ENCODE measurements around the gene CAPZB. TPM values are rescaled to one million over a fixed set of nuclear protein-coding genes. Genes with fewer than 3 reads are reported as not detected.

Gene CAPZB
- total RNA-seq, 4 donors from 2014 or later: 84.2 to 119 (median 102) TPM

DNA sequence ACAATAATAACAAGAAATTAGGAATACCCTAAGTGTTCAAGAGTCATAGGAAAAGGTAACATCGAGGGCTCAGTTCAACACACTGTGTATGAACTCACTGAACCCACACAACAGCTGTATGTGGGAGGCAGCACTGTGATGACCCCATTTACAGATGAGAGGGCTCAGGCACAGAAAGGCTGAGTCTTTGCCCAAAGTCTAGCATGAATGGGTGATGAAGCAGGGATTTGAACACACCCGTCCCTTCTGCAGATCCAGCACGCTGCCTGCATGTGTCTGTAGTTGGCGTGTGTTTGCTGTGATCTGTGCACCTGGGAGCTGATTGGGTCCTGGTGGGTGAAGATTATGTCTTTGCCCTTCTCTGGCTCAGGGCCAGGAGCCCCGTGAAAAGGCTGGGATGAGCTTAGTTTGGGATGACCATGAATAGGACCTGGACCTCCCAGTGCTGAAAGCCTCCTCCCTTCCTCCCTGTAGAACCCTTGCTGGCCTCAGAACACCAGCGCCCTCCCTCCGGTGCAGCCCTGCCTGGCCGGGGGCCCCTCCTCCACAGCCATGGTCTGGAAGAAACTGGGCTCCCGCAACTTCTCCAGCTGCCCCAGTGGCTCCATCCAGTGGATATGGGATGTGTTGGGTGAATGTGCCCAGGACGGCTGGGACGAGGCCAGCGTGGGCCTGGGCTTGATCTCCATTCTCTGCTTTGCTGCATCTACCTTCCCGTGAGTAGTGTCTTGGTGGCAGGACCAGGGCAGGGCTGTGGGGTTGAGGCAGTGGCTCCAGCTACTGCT lies 168.0 kb downstream of the CAPZB start:
- TF ChIP-seq, protein P1, sequence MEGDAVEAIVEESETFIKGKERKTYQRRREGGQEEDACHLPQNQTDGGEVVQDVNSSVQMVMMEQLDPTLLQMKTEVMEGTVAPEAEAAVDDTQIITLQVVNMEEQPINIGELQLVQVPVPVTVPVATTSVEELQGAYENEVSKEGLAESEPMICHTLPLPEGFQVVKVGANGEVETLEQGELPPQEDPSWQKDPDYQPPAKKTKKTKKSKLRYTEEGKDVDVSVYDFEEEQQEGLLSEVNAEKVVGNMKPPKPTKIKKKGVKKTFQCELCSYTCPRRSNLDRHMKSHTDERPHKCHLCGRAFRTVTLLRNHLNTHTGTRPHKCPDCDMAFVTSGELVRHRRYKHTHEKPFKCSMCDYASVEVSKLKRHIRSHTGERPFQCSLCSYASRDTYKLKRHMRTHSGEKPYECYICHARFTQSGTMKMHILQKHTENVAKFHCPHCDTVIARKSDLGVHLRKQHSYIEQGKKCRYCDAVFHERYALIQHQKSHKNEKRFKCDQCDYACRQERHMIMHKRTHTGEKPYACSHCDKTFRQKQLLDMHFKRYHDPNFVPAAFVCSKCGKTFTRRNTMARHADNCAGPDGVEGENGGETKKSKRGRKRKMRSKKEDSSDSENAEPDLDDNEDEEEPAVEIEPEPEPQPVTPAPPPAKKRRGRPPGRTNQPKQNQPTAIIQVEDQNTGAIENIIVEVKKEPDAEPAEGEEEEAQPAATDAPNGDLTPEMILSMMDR (IDR thresholded peaks at IDR 0.05; ENCODE audit: low read depth): no peak

DNA sequence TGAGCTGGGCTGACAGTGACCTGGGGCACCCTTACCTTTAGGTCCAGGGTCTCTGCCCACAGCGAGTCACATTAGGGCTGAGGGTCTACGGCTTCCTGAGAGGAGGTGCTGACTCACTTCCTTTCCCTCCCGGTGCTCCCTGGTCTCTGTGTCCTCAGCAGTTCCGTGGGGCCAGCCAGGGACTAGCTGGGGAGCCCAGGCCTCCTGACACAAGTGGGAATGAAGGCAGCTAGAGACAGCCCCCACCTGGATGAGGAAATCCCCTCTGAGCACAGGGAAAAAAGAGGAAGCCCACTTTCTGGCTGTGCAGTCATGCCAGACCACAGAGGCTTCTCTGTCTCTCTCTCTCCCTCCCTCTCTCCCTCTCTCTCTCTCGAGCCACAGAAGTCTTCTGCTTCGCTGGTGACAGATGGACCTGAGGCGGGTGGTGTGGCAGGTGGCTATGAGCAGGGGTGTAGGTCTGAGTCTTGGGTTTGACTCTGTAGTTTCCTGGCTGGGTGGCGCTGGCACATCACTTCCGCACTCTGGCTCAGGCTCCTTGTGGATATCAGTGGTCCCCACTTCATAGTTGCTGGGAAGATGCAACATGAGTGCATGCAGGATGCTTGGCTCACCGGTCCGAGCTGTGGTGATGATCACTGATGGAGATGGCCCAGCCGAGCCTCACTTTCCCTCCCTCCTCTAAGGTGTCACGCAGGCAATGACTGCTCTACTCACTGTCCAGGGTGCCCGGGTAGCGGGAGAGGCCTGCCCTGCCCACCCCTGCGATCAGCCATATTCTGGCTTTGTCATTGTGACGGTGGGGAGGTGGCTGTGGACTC lies 169.8 kb downstream of the CAPZB start:
- TF ChIP-seq, protein P1 (IDR thresholded peaks at IDR 0.05; ENCODE audit: low read depth): no peak

DNA sequence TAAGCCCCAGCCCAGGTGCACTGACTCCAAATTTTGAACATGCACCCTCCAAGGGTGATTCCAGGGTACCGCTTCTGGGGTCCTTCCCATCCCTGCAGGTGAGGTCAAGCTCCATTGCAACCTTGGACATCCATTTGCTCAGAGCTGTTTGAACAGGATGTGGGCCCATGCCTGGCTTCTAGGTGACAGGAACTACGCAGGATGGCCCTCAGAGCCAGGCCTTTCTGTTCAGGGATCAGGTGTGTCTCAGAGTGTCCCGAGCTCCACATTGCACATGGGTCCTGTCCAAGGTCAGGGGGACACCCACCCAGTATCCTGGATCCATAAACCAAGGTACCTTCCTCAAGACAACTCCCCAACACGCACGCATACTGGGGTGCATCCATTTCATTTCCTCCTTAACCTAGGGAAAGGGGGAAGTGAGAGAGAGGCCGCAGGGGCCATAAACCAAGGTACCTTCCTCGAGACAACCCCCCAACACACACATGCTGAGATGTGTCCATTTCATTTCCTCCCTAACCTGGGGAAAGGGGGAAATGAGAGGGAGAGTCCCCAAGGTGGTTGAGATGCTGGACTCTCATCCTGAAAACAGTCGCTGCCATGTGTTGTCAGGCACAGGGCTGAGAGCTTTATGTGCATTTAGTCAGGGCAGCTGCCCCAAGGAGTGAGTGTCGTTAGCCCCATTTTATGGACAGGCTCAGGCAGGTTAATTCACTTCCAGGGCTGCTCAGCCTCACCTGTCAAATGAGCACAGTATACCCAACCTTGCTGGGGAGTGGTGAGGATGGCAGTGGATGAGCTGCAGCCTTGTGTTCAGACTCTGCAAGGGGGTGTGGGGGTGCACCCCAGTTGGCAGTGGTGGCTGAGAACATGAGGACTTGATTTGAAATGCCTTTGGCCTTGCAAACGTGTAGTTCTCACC lies 171.1 kb downstream of the CAPZB start:
- TF ChIP-seq, protein P1 (IDR thresholded peaks at IDR 0.05; ENCODE audit: low read depth): no peak

DNA sequence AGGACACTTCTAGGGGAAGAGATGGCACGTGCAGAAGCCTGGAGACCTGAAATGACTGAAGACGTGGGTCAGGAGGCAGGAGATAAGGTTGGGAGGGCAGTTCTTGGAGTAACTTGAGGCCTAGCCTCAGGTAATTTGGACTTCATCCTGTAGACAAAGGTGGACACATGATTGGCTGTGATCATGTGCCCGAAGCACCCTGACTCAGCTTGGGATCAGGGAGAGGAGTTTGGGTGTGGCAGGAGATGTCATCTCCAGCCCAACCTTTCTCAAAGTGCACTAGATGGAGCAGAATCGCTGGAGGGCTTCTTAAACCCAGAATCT lies 171.7 kb downstream of the CAPZB start:
- TF ChIP-seq, protein P1 (IDR thresholded peaks at IDR 0.05; ENCODE audit: low read depth): no peak

DNA sequence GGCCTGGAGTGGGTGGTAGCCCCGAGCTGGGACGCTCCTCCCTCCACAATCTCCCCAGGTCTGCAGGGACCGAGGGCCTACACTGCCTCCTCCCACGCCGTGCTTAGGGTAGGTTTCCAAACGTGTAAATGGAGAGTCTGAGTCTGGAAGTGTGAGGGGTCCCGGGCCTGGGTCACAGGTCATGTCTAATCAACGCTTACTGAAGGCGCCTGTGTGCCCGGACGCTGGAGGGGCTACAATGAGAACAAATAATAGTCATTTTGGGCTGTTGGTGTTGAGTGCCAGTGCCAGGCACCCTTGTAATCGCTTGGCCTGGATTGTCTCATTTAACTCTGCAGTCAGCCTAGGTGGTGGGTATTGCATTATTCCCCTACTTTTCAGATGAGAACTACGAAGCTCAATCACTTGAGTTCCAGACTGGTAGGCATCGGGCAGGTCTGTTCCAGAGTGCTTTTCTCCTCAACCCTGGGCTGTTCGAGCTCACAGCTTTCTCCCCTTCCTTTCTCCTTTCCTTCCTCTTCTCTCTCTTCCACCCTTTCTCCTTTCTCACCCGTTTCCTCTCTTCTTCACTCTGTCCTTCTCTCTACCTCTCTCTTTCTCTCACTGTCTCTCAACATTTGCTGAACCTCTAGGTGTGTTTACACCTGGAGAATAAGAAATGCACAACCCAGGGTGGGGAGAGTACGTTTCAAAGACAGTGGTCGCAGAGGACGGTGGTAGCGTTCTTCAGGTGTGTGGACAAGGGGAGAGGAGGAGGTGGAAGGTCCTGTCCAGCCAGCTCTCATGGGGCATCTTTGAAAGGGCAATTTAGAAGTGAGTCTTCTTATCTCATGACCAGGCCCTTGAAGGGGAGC lies 172.3 kb downstream of the CAPZB start:
- TF ChIP-seq, protein P1 (IDR thresholded peaks at IDR 0.05; ENCODE audit: low read depth): no peak

DNA sequence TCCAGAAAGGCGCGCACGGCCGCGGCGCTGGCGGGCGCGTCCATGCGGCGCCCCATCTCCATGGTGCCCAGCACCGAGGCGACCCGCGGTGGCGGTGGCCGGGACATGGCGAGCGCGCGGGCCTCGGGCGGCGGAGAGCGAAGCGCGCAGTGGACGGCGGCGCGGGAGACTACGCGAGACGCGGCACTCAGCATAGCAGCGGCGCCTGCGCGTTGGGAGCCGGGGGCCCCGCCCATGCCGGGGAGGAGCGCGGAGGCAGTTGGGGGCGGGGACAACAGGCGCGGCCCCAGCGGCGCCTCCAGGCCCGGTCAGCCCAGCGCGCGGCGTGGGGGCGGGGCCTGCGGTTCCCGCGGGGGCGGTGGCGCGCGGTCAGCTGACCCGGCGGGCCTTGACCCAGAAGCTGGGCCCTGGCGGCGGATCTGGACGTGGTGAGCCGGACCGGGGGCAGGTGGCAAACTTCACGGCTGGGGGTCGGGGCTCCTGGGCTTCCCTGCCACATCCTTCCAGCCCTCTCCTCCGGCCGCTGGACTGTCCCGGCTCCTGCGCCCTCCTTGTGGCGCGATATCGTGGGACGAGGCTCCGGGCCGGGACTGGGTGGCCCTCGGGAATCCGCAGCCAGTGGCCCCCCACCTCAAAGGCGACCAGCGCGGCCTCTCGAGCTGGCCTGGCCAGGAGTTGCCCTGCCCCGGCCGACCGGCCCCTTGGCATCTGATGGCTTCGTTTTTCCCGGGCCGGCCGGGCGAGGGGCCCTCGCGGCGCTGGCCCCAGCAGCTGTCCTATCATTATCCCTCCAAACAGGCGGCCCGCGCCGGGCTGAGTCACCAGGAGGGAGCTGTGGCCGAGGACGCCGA lies 173.2 kb downstream of the CAPZB start, which contains the start of the genes AKR7A2 and SLC66A1:
TSS of gene AKR7A2 (minus strand) at position 214 of the 851 bp plus-strand sequence. CDS start at position 194, 20 bp downstream.
TSS of gene SLC66A1 (plus strand) at position 396 of the 851 bp plus-strand sequence. CDS start 5,352 bp downstream, outside the sequence.
- TF ChIP-seq, protein P1 (IDR thresholded peaks at IDR 0.05; ENCODE audit: low read depth): no peak

All from subcutaneous adipose tissue (tissue), 4 donors.